Daoy (cell line): Measurements from ENCODE around the gene NNAT. TPM values are rescaled to one million over a fixed set of nuclear protein-coding genes. Genes with fewer than 3 reads are reported as not detected.
"Not testable (repeated sequence)": the region's sequence is repeated elsewhere in the genome, so short reads cannot be mapped to it uniquely, and the experiment has no call there.

Experiments
- DNase-seq: peaks from one replicate; pipeline ENCODE4 v3.0.0-alpha.2; 2015; ENCODE audit warnings: low read depth
- total RNA-seq: library from RNA; depleted of rRNA; stranded (reverse); fragments of >200 nt; shearing (Covaris generic); gene quantifications from 2 replicates; pipeline ENCODE4 v1.2.3, GENCODE V29; 2014

NNAT gene
- total RNA-seq, 1 experiment from 2014 or later, result not detected

DNA sequence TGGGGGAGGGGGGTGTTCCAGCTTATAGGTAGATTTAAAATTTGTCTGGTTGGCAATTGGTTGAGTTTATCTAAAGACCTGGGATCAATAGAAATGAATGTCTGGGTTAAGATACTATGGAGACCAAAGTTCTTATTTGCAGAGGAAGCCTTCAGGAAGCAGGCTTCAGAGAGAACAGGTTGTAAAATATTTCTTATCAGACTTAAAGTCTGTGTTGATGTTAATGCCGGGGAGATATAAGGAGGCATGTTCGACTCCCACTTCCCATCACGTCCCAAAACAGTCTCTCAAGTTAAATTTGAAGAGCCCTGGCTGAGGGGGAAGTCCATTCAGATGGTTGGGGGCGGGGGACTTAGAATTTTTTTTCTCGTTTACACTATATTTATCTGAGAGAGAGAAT lies 19.0 kb downstream of the NNAT start:
- no peak for DNase-seq

DNA sequence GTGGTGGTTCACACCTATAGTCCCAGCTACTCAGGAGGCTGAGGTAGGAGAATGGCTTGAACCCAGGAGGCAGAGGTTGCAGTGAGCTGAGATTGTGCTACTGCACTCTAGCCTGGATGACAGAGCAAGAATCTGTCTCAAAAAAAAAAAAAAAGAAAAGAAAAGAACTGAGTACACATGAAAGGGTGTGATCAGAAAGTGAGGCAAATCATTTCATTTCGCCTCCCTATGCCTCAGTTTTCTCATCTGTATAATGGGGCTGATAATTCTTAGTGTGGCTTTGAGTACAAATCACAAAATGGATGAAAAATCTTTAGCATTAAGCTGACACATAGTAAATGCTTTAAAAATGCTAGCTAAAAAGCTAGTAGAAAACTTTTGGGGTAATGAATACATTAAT lies 19.8 kb downstream of the NNAT start:
- DNase-seq, result not testable (repeated sequence)

- no peak for DNase-seq
Measured at GRCh38 chr20:37541326-37541725, 20.3 kb downstream of the NNAT start.

DNA sequence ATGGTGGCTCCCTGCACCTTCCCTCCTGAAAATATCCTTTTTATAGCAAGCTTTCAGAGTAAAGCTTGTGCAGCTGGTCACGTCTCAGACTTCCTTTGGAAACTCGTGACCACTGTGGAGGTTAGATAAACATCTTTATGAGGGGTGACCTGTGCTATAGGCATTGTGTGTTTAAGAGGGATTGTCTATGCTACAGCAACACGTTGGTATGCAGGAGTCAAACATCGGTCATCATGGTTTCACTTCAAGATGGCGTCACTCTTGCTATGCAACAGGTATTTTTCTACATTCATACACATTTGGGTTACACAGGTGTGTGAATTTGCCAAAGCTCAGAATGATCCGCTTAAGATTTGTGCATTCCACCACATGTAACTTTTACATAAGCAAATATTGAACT lies 21.2 kb downstream of the NNAT start:
- DNase-seq, result peak; percentile 47

- DNase-seq, result peak; percentile 19
Measured at GRCh38 chr20:37543828-37544227, 22.8 kb downstream of the NNAT start.

GRCh38 chr20:37544386-37544785 lies 23.3 kb downstream of the NNAT start:
- no peak for DNase-seq

GRCh38 chr20:37545516-37545915 lies 24.5 kb downstream of the NNAT start:
- no peak for DNase-seq

- DNase-seq, result no peak
Measured at GRCh38 chr20:37547912-37548311, 26.9 kb downstream of the NNAT start.

DNA sequence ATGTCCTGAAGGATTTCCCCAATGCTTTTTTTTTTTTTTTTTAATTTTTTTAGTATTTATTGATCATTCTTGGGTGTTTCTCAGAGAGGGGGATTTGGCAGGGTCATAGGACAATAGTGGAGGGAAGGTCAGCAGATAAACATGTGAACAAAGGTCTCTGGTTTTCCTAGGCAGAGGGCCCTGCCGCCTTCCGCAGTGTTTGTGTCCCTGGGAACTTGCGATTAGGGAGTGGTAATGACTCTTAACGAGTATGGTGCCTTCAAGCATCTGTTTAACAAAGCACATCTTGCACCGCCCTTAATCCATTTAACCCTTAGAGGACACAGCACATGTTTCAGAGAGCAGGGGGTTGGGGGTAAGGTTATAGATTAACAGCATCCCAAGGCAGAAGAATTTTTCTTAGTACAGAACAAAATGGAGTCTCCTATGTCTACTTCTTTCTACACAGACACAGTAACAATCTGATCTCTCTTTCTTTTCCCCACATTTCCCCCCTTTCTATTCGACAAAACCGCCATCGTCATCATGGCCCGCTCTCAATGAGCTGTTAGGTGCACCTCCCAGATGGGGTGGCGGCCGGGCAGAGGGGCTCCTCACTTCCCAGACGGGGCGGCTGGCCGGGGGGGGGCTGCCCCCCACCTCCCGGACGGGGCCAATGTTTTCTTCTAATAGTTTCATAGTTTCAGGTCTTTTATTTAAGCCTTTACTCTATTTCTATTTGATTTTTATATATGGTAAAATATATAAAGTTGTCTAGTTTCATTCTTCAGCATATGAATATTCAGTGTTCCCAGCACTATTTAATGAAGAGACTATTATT lies 29.3 kb downstream of the NNAT start:
- DNase-seq, result not testable (repeated sequence)

GRCh38 chr20:37551660-37552059 lies 30.6 kb downstream of the NNAT start:
- not testable (repeated sequence) for DNase-seq

DNA sequence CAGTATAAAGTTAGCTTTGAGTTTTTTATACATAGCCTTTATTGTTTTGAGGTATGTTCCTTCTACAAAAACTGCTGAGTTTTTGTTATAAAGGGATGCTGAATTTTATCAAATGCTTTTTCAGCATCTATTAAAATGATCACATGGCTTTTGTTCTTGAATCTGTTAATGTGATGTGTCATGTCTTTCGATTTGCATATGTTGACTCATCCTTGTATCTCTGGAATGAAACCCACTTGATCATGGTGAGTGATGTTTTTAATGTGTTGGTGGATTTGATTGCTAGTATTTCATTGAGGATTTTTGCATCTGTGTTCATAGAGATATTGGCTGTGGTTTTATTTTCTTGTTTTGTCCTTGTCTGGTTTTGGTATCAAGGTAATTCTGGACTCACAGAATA lies 31.4 kb downstream of the NNAT start:
- DNase-seq, result peak; percentile 39

DNA sequence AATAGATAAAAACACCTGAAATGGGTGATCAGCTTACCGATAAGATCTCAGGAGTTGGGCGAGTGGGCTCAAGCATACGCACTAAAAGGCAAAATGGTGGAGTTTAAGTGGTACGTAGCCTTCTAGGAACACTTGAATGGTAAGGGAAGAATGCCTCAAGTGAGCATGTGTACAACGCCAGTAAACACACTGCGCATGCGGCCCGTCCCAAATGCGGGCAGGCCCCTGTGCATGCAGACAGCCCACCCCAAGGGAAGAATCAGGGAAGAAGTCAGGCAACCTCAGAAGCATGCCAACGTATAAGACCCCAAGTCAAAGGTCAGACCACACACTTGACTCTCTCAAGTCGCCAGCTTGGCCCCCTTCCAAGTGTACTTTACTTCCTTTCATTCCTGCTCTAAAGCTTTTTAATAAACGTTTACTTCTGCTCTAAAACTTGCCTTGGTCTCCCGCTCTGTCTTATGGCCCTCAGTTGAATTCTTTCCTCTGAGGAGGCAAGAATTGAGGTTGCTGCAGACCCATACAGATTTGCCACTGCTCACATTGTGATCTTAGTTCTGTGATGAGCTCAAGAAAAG lies 33.8 kb downstream of the NNAT start:
- DNase-seq, result not testable (repeated sequence)

GRCh38 chr20:37556538-37556937 lies 35.5 kb downstream of the NNAT start:
- no peak for DNase-seq

DNA sequence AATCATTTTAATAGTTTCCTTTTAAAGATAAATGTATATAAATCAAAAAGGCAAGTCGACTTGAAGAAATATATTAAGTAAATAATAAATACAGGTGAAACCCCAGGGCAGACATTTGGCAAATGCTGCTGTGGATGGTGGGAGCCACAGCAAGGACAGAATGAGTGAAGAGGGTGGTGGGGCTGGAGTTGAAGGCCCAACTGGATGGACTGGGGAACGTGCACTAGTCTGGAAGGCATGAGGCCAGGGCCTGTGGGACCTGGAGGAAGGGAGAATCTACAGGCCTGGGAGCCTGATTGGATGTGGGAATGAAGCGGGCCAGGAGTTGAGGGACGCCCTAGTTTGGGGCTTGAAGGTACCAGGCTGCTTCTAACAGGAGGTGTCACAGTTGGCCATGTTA lies 37.3 kb downstream of the NNAT start:
- DNase-seq, result no peak

GRCh38 chr20:37558779-37559178 lies 37.7 kb downstream of the NNAT start:
- no peak for DNase-seq

DNA sequence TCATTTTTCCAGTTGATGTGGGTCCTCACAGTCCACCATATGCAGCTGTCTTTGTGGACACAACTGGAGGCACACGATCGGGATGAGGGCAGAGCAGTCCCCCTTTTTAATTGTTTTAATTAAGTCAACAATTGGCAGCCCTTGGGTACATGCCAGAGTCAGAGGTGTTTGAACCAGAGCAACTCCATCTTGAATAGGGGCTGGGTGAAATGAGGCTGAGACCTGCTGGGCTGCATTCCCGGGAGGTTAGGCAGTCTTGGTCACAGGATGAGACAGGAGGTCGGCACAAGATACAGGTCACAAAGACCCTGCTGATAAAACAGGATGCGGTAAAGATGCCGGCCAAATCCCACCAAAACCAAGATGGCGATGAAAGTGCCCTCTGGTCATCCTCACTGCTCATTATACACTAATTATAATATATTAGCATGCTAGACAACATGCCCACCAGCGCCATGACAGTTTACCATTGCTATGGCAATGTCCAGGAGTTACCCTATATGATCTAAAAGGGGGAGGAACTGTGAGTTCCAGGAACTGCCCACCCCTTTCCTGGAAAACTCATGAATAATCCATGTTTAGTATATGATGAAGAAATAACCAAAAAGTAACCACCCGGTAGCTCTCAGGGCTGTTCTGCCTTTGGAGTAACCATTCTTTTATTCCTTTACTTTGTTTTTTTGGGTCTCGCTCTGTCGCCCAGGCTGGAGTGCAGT lies 38.4 kb downstream of the NNAT start:
- DNase-seq, result no peak

- no peak for DNase-seq
Measured at GRCh38 chr20:37560629-37561028, 39.6 kb downstream of the NNAT start.

DNA sequence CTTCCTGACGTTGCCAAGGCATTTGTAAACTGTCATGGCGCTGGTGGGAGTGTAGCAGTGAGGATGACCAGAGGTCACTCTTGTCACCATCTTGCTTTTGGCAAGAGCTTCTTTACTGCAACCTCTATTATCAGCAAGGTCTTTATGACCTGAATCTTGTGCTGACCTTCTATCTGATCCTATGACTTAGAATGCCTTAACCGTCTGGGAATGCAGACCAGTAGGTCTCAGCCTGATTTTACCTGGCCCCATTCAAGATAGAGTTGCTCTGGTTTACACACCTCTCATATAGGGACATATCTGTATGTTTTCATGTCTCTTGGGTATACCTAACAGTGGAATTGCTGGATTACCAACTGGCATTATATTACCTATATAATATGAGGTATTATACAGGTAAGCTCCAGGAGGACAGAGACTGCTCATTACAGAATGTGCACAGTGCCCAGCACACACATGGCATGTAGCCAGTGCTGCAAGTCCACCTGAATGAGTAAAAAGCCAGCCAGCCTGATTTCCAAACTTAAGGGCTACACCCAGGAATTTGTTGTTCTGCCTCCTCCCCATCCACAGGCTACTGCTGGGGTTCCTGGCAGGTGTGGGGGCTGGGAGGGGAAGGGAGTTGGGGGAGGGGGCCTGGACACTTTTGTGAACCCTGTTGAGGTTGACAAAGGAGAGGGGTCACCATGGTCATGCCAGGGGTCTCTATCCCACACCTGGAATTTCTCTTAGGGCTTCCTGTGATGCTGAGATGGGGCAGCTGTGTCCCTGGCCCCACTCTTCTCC lies 41.8 kb downstream of the NNAT start:
- no peak for DNase-seq

DNA sequence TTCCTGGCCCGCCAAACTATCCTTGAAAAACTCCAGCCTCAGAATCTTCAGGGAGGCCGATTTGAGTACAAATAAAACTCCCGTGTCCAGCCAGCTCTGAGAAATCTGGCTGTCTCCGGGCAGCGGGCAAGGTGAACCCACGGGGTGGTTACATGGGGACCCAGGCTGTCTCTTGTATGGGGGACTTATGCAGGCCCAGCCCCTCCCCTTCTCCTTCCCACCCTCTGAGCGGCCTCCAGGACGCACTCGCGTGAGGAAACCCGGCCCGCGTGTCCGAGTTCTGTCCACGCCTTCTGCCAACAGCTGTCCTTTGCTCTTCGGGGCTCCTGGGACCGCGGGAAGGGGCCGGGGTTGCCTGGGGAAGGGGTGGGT lies 43.0 kb downstream of the NNAT start:
- DNase-seq, result no peak

- DNase-seq, result peak; percentile 53
Measured at GRCh38 chr20:37564388-37565133, 43.5 kb downstream of the NNAT start.

DNA sequence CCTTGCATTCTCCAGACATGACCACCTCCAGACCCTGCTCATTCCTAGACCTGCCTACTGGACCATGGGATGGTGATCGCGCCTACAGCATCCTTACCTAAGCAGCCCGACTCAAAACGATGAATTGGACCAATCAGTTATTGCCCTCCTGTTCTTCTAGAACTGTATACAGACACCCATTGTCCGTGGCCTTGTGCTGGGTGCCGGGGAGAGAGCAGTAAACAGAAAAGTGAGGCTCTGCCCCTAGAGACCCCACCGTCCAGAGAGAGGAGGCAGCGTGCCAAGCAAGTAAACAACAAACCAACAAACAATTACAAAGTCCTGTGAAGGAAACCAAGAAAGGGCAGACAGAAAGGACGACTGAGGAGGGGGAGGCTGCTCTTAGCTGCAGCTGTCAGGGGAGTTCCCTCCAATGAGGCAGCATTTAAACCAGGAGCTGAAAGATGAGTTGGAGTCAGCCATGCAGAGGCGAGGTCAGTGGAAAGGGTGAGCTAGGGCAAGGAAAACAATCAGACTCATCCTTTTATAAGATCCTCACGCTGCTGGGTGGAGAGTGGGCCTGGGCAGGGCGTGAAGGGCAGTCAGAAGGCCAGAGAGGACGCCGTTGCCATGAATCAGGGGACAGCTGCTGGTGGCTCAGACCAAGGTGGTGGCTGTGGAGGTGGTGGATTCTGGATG lies 44.2 kb downstream of the NNAT start:
- peak; percentile 7 for DNase-seq
